SK-N-SH (cell line): ENCODE results near the gene PEMT.

ENCODE experiments used
- ELF1 ChIP-seq: IDR thresholded peaks from 2 replicates; pipeline ENCODE4 v1.4.0; 2012
- EZH2phosphoT487 ChIP-seq: fragments of 200-600 bp; sonication (generic); IDR thresholded peaks from 2 replicates; pipeline ENCODE4 v1.6.1; 2017; ENCODE audit warnings: low read depth, mixed run types, mild to moderate bottlenecking, antibody characterized with exemption, moderate library complexity, borderline replicate concordance
- GABPA ChIP-seq: IDR thresholded peaks from 2 replicates; pipeline ENCODE4 v1.4.0; 2012; ENCODE audit warnings: low read depth, mild to moderate bottlenecking
- MXI1 ChIP-seq: IDR thresholded peaks from 2 replicates; pipeline ENCODE4 v1.6.1; 2012; ENCODE audit warnings: mild to moderate bottlenecking, low read depth, low read length, improper control_type of control experiment
- NRF1 ChIP-seq: IDR thresholded peaks from 2 replicates; pipeline ENCODE4 v1.6.1; 2012; ENCODE audit warnings: low read depth, mild to moderate bottlenecking, low read length
- POLR2AphosphoS5 ChIP-seq: IDR thresholded peaks from 2 replicates; pipeline ENCODE4 v1.6.1; 2012; ENCODE audit warnings: low read depth, low read length
- RFX5 ChIP-seq: IDR thresholded peaks from 2 replicates; pipeline ENCODE4 v1.6.1; 2012; ENCODE audit warnings: mild to moderate bottlenecking, improper control_type of control experiment, low read length
- TAF1 ChIP-seq: IDR thresholded peaks from 2 replicates; pipeline ENCODE4 v1.6.1; 2012; ENCODE audit warnings: low read depth, mild to moderate bottlenecking, low read length, moderate library complexity, borderline replicate concordance

DNA sequence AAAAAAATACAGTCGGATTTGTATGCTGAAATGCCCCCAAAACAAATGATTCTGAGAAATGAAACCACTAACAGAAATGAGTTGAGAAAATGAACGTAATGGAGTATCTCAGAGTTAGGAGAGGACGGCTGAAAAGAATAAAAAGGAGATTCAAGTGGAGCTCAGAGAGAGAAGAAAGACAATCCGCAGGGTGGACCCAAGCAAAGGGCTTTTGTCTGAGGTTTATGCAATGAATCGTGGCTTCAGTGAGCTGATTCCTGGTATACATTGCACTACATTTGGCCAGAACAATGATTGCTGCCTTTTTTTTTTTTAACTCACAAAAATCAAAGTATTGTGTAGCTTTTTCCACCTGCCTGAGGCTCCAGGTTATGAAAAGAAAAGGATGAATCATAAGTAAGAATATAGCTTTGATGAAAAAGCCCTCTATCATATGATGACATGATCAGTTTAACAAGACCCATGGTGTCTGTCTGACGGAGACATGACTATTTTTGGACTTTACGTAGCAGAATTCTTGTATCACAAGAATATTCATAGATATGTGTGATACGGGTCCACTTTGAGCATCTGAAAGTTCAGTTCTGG is 119.1 kb downstream of the PEMT start:
- no peak for TF ChIP-seq ELF1
- TF ChIP-seq RFX5: no peak
- no peak for TF ChIP-seq TAF1
- no peak for TF ChIP-seq EZH2phosphoT487
- no peak for TF ChIP-seq MXI1
- TF ChIP-seq NRF1: no peak
- TF ChIP-seq GABPA: no peak
- TF ChIP-seq POLR2AphosphoS5: no peak
